BLaER1 (cell line): Measurements from ENCODE around the gene VOPP1.

Source experiments
- H3K27ac ChIP-seq: shearing (Covaris generic); formaldehyde crosslinking; 2 replicates; pipeline ENCODE4 v1.8.1; 2022
- H3K27me3 ChIP-seq: shearing (Covaris generic); formaldehyde crosslinking; 2 replicates; pipeline ENCODE4 v1.8.1; 2022
- H3K36me3 ChIP-seq: shearing (Covaris generic); formaldehyde crosslinking; 2 replicates; pipeline ENCODE4 v1.8.1; 2022
- H3K4me1 ChIP-seq: shearing (Covaris generic); formaldehyde crosslinking; 2 replicates; pipeline ENCODE4 v1.8.1; 2022
- H3K4me2 ChIP-seq: shearing (Covaris generic); formaldehyde crosslinking; 2 replicates; pipeline ENCODE4 v1.8.1; 2022
- H3K4me3 ChIP-seq: shearing (Covaris generic); formaldehyde crosslinking; 2 replicates; pipeline ENCODE4 v1.8.1; 2022
- H3K9ac ChIP-seq: shearing (Covaris generic); formaldehyde crosslinking; 2 replicates; pipeline ENCODE4 v1.8.1; 2022
- H3K9me3 ChIP-seq: shearing (Covaris generic); formaldehyde crosslinking; 2 replicates; pipeline ENCODE4 v1.8.1; 2022
- H4K20me1 ChIP-seq: shearing (Covaris generic); formaldehyde crosslinking; 2 replicates; pipeline ENCODE4 v1.8.1; 2022
- Cebpa-rat ChIP-seq: shearing (Covaris generic); IDR thresholded peaks from 2 replicates; pipeline ENCODE4 v1.8.1; 2022

The VOPP1 gene

DNA sequence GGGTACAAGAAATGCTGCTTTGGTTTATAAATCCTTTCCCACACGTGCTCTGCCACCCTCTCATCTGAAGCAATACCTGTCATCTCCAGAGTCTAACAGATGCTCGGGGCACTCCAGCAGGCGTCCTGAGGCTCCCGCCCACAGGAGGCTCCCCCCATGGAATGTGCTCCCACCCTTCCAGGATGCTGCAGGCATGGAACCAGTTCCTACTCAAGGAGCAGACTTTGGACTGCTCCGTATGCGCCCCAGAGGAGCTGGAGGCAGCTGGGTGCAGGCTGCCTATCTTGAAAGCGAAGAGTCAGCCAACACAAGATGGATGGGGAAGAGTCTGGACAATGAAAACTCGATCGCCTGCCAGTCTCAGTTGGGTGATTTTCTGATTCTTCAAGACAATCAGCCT lies 75.4 kb downstream of the VOPP1 start:
- Histone ChIP-seq H3K9ac (no peak overlapping the region), H3K4me1 (peaks cover 12% of the 10 kb centered on the region), H3K27me3 (no peaks in the 10 kb centered on the region), H4K20me1 (peaks cover 43% of the 10 kb centered on the region), H3K4me3 (no peak overlapping the region), H3K4me2 (no peak overlapping the region), H3K9me3 (no peaks in the 10 kb centered on the region), H3K27ac (no peak overlapping the region), H3K36me3 (peaks cover 89% of the 10 kb centered on the region)
- no peak for TF ChIP-seq Cebpa-rat

DNA sequence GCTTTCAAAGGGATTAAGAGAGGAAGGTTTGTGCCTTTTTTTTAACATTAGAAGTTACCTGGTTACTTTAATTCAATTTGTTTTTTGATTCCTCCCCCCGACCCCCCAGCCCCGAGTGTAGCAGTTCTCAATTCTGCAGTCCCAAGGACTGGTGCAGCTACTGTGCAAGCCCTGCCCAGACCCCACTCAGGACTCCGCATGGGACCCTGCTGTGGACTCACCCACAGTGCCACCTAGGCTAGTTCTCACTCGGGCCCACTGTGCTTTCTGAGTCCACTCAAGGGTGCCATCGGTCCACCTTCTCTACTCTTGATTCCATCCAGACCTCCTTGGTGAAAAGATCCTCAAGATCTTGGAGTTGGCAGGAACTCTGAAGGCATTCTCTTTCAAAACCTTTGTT lies 77.4 kb downstream of the VOPP1 start:
- no peak overlapping the region for H3K27ac ChIP-seq
- peaks cover 85% of the 10 kb centered on the region for H3K36me3 ChIP-seq
- no peaks in the 10 kb centered on the region for H3K27me3 ChIP-seq
- no peak overlapping the region for H3K9ac ChIP-seq
- no peaks in the 10 kb centered on the region for H3K9me3 ChIP-seq
- no peak overlapping the region for H3K4me2 ChIP-seq
- no peak for TF ChIP-seq Cebpa-rat
- H3K4me3 ChIP-seq = no peak overlapping the region
- peaks cover 24% of the 10 kb centered on the region for H4K20me1 ChIP-seq
- H3K4me1 ChIP-seq = peaks cover 12% of the 10 kb centered on the region

DNA sequence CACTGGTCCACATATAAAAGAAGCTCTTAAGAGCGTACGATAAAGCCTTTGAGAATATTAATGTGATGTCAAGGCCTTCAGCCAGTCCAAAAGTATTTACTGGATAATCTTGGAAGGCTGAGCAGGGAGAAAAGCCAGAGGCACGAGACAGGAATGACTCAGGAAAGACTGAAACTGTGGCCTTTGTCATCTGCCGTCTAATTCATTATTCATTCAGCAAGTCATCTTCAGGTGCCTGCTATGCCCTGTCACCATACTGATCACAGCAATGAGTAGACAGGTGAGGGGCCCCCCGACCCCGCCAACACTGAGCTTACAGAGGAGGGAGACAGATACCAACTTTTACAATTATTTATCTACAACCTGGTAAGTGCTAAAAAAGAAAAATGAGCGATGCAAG lies 78.9 kb downstream of the VOPP1 start:
- Histone ChIP-seq H3K4me3 (no peak overlapping the region), H4K20me1 (peaks cover 9% of the 10 kb centered on the region; the same call in 1 of the 2 replicates), H3K27ac (no peak overlapping the region), H3K9ac (no peak overlapping the region), H3K36me3 (peaks cover 87% of the 10 kb centered on the region), H3K27me3 (no peaks in the 10 kb centered on the region), H3K9me3 (no peaks in the 10 kb centered on the region), H3K4me1 (peaks cover 14% of the 10 kb centered on the region), H3K4me2 (no peak overlapping the region)
- no peak for TF ChIP-seq Cebpa-rat

DNA sequence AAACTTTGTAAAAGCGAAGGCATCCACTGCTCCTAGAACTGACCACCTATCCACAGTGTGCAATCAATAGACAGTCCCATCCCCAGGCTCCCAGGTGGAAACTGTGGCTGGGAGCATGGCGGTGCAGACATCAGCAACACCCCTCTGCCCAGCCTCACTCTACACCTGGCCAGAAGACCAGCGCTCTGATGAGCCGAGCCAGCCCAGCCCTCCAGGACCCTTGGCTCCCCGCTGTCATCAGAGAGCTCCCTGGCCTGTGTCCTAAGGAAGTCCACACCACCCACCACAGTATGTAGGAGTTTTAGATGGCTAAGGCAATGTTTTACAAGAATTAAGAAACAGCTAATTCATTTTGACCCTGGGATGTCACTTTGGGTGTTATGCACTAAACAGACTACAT lies 81.0 kb downstream of the VOPP1 start:
- Histone ChIP-seq H3K4me1 (0 out of 2 replicates have a peak, but pooled peaks cover 6% of the 10 kb centered on the region), H3K9ac (no peak overlapping the region), H3K27ac (no peak overlapping the region), H3K4me3 (no peak overlapping the region), H3K9me3 (no peaks in the 10 kb centered on the region), H4K20me1 (no peaks in the 10 kb centered on the region; the same call in 1 of the 2 replicates), H3K36me3 (peaks cover 91% of the 10 kb centered on the region), H3K4me2 (no peak overlapping the region), H3K27me3 (no peaks in the 10 kb centered on the region)
- no peak for TF ChIP-seq Cebpa-rat

DNA sequence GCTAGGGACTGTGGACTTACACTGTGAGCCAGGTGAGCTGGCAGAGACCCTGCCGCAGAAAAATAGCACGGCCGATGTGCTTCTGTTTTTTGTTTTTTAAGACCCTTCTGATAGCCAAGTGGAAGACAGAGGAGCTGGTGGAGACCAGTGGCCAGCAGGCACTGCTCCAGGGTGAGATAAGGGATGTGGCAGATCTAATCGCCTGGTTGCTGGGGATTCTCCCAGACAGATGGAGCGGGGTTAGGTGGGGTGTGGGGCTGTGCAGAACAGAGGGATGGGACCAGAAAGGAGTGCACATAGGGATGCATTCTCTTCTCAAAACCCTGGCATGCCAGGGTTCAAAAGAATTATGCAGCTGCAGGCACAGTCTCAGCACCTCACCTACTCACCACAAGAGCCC lies 82.2 kb downstream of the VOPP1 start:
- H3K27ac ChIP-seq = no peak overlapping the region
- H3K27me3 ChIP-seq = no peaks in the 10 kb centered on the region
- no peak overlapping the region for H3K4me3 ChIP-seq
- H3K9me3 ChIP-seq = no peaks in the 10 kb centered on the region
- 0 out of 2 replicates have a peak, but pooled peaks cover 6% of the 10 kb centered on the region for H3K4me1 ChIP-seq
- no peaks in the 10 kb centered on the region; the same call in 1 of the 2 replicates for H4K20me1 ChIP-seq
- no peak overlapping the region for H3K4me2 ChIP-seq
- no peak overlapping the region for H3K9ac ChIP-seq
- TF ChIP-seq Cebpa-rat = no peak
- peaks cover 89% of the 10 kb centered on the region for H3K36me3 ChIP-seq

DNA sequence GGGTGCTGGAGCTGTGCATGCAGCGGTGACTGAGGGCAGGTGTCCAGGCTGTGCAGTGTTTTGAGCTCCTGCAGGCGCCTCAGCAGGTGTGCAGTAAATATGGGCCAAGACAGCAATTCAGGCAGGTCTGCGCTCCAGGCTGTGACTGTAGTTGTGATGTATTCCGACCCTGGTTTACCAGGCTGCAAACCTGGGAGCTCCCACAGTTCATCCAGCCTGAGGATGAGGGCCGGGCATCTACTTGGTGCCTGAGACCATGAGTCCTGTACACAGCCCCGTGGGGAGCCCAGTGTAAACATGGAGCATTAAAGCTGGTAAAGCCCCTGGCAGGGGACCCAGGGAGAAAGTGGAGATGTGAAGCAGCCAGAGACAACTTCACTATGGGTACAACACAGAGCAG lies 82.8 kb downstream of the VOPP1 start:
- no peaks in the 10 kb centered on the region; the same call in 1 of the 2 replicates for H4K20me1 ChIP-seq
- no peak overlapping the region for H3K4me3 ChIP-seq
- H3K4me1 ChIP-seq = 0 out of 2 replicates have a peak, but pooled peaks cover 6% of the 10 kb centered on the region
- peaks cover 86% of the 10 kb centered on the region for H3K36me3 ChIP-seq
- H3K27me3 ChIP-seq = no peaks in the 10 kb centered on the region
- TF ChIP-seq Cebpa-rat = no peak
- H3K4me2 ChIP-seq = no peak overlapping the region
- no peaks in the 10 kb centered on the region for H3K9me3 ChIP-seq
- H3K27ac ChIP-seq = no peak overlapping the region
- no peak overlapping the region for H3K9ac ChIP-seq

DNA sequence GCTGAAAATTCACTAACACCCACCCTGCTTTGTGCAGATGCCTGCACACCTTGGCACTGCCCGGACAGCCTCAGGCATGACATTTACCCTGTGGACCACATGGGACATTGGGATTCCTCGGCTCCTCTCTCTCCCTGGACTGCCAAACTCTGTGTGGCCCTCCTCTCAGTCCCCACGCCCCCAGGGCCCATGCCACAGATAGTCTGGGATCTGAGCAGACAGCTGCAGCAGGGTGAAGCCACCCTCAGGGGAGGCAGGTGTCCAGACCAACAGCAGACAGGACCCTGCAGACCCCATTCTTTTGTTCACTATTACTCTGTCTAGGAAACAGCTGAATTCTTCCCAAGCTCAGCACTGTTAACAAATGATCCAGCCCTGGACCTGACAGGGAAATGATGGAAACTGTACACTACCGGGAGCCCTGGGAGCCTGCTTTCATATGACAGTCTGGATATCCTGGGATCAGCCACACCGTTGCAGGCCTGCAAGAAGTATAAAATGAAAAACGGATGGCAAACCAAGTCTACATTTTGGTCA lies 83.4 kb downstream of the VOPP1 start:
- Histone ChIP-seq H3K27ac (no peak overlapping the region), H3K4me1 (0 out of 2 replicates have a peak, but pooled peaks cover 6% of the 10 kb centered on the region), H4K20me1 (no peaks in the 10 kb centered on the region; the same call in 1 of the 2 replicates), H3K36me3 (peaks cover 86% of the 10 kb centered on the region), H3K9ac (no peak overlapping the region), H3K4me2 (no peak overlapping the region), H3K4me3 (no peak overlapping the region), H3K9me3 (no peaks in the 10 kb centered on the region), H3K27me3 (no peaks in the 10 kb centered on the region)
- no peak for TF ChIP-seq Cebpa-rat

DNA sequence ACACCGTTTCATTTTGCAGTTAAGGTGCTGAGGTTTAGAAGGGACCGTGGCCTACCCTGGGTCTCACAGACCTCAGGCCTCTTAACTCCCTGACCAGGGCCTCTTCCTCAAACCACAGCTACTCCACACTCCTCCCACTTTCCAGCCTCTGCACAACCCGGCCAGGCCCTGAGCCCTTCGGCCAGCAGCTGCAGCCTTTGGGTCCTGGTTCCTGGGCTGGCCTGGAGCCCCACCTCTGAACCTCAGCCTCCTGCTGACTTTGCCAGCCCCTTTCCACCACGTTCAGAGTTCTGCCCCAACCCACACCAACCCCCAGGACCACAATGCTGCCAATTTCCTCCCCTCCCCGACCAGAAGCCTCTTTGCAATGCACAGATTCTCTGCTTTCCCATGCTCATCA lies 84.1 kb downstream of the VOPP1 start:
- Histone ChIP-seq H3K9ac (no peak overlapping the region), H3K4me3 (no peak overlapping the region), H3K27ac (no peak overlapping the region), H3K27me3 (no peaks in the 10 kb centered on the region), H4K20me1 (no peaks in the 10 kb centered on the region; the same call in 1 of the 2 replicates), H3K4me2 (no peak overlapping the region), H3K36me3 (peaks cover 87% of the 10 kb centered on the region), H3K9me3 (no peaks in the 10 kb centered on the region), H3K4me1 (0 out of 2 replicates have a peak, but pooled peaks cover 6% of the 10 kb centered on the region)
- TF ChIP-seq Cebpa-rat = no peak

DNA sequence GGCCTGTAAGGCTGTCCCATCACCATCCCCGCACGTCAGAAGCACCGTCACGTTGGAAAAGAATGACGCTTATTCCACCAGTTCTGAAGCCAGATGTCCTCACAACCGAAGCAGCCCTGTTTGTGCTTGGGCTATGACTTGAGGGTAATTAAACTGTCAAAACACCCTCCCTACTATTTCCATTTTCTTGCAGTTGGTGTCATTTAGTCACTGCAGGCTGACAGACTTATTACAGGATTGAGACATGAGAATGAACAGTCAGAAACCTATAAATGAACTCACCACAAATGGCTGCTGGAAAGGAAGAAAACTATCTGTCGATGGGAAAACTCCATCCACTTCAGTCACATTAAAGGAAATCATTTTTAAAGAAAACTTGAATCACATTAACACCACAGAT lies 85.3 kb downstream of the VOPP1 start:
- peaks cover 79% of the 10 kb centered on the region for H3K36me3 ChIP-seq
- no peak for TF ChIP-seq Cebpa-rat

DNA sequence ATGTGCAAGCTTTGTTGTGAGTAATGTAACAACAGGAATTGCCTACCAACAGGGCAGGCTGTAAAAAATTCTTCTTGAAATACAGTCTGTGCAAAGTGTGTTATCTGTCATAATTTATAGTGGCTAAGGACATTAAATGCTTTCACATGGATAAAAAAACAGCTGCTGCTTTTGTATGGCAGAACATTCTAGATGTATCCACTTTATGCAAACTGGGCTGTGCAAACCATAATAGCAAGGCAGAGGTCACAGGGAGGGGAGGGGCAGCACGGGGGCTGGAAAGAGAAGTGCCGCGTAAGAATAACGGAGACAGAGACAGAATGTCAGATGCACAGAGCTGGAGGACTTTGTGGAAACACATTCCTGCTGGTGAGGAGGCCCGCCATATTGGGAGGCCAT lies 86.1 kb downstream of the VOPP1 start:
- H3K36me3 ChIP-seq = peaks cover 76% of the 10 kb centered on the region
- no peaks in the 10 kb centered on the region for H3K27me3 ChIP-seq
- no peak overlapping the region for H3K27ac ChIP-seq
- H3K9ac ChIP-seq = no peak overlapping the region
- H3K9me3 ChIP-seq = no peaks in the 10 kb centered on the region
- peaks cover 5% of the 10 kb centered on the region; the same call in 1 of the 2 replicates for H4K20me1 ChIP-seq
- H3K4me3 ChIP-seq = no peak overlapping the region
- H3K4me2 ChIP-seq = no peak overlapping the region
- TF ChIP-seq Cebpa-rat = no peak
- H3K4me1 ChIP-seq = 0 out of 2 replicates have a peak, but pooled peaks cover 6% of the 10 kb centered on the region

More for the DNA sequence above, 85.3 kb downstream of the VOPP1 start:
- H3K27me3 ChIP-seq = no peaks in the 10 kb centered on the region
- H3K4me3 ChIP-seq = no peak overlapping the region
- 0 out of 2 replicates have a peak, but pooled peaks cover 6% of the 10 kb centered on the region for H3K4me1 ChIP-seq
- H3K9ac ChIP-seq = no peak overlapping the region
- H3K4me2 ChIP-seq = no peak overlapping the region
- no peaks in the 10 kb centered on the region for H3K9me3 ChIP-seq
- H4K20me1 ChIP-seq = no peaks in the 10 kb centered on the region; the same call in 1 of the 2 replicates
- H3K27ac ChIP-seq = no peak overlapping the region
